Measurements from ENCODE around the gene BLVRB.

DNA sequence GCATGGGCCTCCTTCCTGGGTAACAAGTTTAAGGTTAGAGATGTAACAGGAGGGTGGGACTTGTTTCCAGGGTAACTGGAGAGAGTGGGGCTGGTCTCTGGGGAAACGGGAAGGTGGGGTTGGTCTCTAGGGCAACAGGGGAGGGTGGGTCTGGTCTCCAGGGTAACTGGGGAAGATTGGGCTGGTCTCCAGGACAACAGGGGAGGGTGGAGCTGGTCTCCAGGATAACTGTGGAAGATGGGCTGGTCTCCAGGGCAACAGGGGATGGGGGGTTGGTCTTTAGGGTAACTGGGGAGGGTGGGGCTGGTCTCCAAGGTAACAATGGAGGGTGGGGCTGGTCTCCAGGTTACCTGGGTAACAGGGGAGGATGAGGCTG is 37.8 kb upstream of the BLVRB start:
- no peak for TF ChIP-seq TAF1 (IDR thresholded peaks at IDR 0.05; ENCODE audit: low read depth)
- TF ChIP-seq, protein P1, sequence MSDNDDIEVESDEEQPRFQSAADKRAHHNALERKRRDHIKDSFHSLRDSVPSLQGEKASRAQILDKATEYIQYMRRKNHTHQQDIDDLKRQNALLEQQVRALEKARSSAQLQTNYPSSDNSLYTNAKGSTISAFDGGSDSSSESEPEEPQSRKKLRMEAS (IDR thresholded peaks at IDR 0.05), result no peak
- no peak for TF ChIP-seq CEBPB (IDR thresholded peaks at IDR 0.05)
- no peak for TF ChIP-seq TEAD4 (IDR thresholded peaks at IDR 0.05)
- TF ChIP-seq EP300 (IDR thresholded peaks at IDR 0.05; ENCODE audit: borderline replicate concordance), result no peak
- no peak for TF ChIP-seq RAD21 (IDR thresholded peaks at IDR 0.05; ENCODE audit: low read depth)
- TF ChIP-seq, protein P2, sequence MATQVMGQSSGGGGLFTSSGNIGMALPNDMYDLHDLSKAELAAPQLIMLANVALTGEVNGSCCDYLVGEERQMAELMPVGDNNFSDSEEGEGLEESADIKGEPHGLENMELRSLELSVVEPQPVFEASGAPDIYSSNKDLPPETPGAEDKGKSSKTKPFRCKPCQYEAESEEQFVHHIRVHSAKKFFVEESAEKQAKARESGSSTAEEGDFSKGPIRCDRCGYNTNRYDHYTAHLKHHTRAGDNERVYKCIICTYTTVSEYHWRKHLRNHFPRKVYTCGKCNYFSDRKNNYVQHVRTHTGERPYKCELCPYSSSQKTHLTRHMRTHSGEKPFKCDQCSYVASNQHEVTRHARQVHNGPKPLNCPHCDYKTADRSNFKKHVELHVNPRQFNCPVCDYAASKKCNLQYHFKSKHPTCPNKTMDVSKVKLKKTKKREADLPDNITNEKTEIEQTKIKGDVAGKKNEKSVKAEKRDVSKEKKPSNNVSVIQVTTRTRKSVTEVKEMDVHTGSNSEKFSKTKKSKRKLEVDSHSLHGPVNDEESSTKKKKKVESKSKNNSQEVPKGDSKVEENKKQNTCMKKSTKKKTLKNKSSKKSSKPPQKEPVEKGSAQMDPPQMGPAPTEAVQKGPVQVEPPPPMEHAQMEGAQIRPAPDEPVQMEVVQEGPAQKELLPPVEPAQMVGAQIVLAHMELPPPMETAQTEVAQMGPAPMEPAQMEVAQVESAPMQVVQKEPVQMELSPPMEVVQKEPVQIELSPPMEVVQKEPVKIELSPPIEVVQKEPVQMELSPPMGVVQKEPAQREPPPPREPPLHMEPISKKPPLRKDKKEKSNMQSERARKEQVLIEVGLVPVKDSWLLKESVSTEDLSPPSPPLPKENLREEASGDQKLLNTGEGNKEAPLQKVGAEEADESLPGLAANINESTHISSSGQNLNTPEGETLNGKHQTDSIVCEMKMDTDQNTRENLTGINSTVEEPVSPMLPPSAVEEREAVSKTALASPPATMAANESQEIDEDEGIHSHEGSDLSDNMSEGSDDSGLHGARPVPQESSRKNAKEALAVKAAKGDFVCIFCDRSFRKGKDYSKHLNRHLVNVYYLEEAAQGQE (IDR thresholded peaks at IDR 0.05; ENCODE audit: low read depth), result no peak
- TF ChIP-seq NFIC (IDR thresholded peaks at IDR 0.05), result no peak
- TF ChIP-seq ZBTB7A (IDR thresholded peaks at IDR 0.05; ENCODE audit: low read depth), result no peak
- no peak for TF ChIP-seq TCF12 (IDR thresholded peaks at IDR 0.05; ENCODE audit: low read depth)
- TF ChIP-seq EGR1 (IDR thresholded peaks at IDR 0.05), result no peak
- no peak for TF ChIP-seq CREB1 (IDR thresholded peaks at IDR 0.05; ENCODE audit: low read depth)
- TF ChIP-seq, protein P3, sequence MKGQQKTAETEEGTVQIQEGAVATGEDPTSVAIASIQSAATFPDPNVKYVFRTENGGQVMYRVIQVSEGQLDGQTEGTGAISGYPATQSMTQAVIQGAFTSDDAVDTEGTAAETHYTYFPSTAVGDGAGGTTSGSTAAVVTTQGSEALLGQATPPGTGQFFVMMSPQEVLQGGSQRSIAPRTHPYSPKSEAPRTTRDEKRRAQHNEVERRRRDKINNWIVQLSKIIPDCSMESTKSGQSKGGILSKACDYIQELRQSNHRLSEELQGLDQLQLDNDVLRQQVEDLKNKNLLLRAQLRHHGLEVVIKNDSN (IDR thresholded peaks at IDR 0.05), result no peak

Data from Ishikawa (cell line).